ENCODE data around the gene CFAP53.
"Not testable (repeated sequence)": the region's sequence is repeated elsewhere in the genome, so short reads cannot be mapped to it uniquely, and the experiment has no call there.

The CFAP53 gene

GRCh38 chr18:50266248-50266704, at the start of gene CFAP53:
TSS of gene CFAP53 (minus strand) at chr18:50266495. CDS start at chr18:50266404, 91 bp downstream.
- DNase-seq: peak; percentile 88

- no peak for DNase-seq
These were observed 49.0 kb upstream of the CFAP53 start for GRCh38 chr18:50315100-50315871.

GRCh38 chr18:50313873-50314460, 47.7 kb upstream of the CFAP53 start:
- DNase-seq: no peak

GRCh38 chr18:50313031-50313607, 46.8 kb upstream of the CFAP53 start:
- DNase-seq: no peak

GRCh38 chr18:50312296-50313030, 46.2 kb upstream of the CFAP53 start:
- no peak for DNase-seq

- DNase-seq: no peak
These were observed 45.4 kb upstream of the CFAP53 start for GRCh38 chr18:50311650-50312049.

GRCh38 chr18:50310080-50310479, 43.8 kb upstream of the CFAP53 start:
- no peak for DNase-seq

GRCh38 chr18:50308851-50309250, 42.6 kb upstream of the CFAP53 start:
- DNase-seq: not testable (repeated sequence)

GRCh38 chr18:50307738-50308470, 41.6 kb upstream of the CFAP53 start:
- peak; percentile 96 for DNase-seq

GRCh38 chr18:50307400-50307737, 41.1 kb upstream of the CFAP53 start:
- DNase-seq: no peak

- DNase-seq: no peak
These were observed 40.6 kb upstream of the CFAP53 start for GRCh38 chr18:50306944-50307343.

GRCh38 chr18:50301074-50301473, 34.8 kb upstream of the CFAP53 start:
- DNase-seq: no peak

- DNase-seq: no peak
These were observed 33.5 kb upstream of the CFAP53 start for GRCh38 chr18:50299626-50300388.

- DNase-seq: no peak
These were observed 32.4 kb upstream of the CFAP53 start for GRCh38 chr18:50298443-50299284.

- DNase-seq: peak; percentile 74
These were observed 31.5 kb upstream of the CFAP53 start for GRCh38 chr18:50297621-50298442.

- DNase-seq: no peak
These were observed 26.7 kb upstream of the CFAP53 start for GRCh38 chr18:50293039-50293438.

- DNase-seq: no peak
These were observed 22.8 kb upstream of the CFAP53 start for GRCh38 chr18:50289108-50289443.

GRCh38 chr18:50288348-50289107, 22.2 kb upstream of the CFAP53 start:
- not testable (repeated sequence) for DNase-seq
